WI38 (cell line): Measurements from ENCODE around the gene PLEKHH2.
"Not testable (repeated sequence)": the region's sequence is repeated elsewhere in the genome, so short reads cannot be mapped to it uniquely, and the experiment has no call there.

Experiments
- H3K4me3 ChIP-seq: 2 replicates; pipeline ENCODE4 v1.5.1; 2011; ENCODE audit warnings: low read depth, mild to moderate bottlenecking, control low read depth, low read length
- CTCF ChIP-seq: IDR thresholded peaks from 2 replicates; pipeline ENCODE4 v1.5.1; 2012; ENCODE audit warnings: low read depth, mild to moderate bottlenecking, control low read depth, low read length

PLEKHH2 gene

GRCh38 chr2:43725711-43726246 lies 88.7 kb downstream of the PLEKHH2 start:
- H3K4me3 ChIP-seq, result no peak overlapping the region
- no peak for TF ChIP-seq CTCF

- H3K4me3 ChIP-seq, result not testable (repeated sequence)
These were observed 90.0 kb downstream of the PLEKHH2 start for GRCh38 chr2:43726961-43727633.

- H3K4me3 ChIP-seq, result no peak overlapping the region
- no peak for TF ChIP-seq CTCF
These were observed 90.6 kb downstream of the PLEKHH2 start for GRCh38 chr2:43727634-43728014.

GRCh38 chr2:43729491-43730174 lies 92.6 kb downstream of the PLEKHH2 start:
- H3K4me3 ChIP-seq, result no peak overlapping the region
- no peak for TF ChIP-seq CTCF

- no peak overlapping the region for H3K4me3 ChIP-seq
- no peak for TF ChIP-seq CTCF
These were observed 94.2 kb downstream of the PLEKHH2 start for GRCh38 chr2:43731211-43731610.

- TF ChIP-seq CTCF, result no peak
- H3K4me3 ChIP-seq, result no peak overlapping the region
These were observed 99.6 kb downstream of the PLEKHH2 start for GRCh38 chr2:43736637-43737036.

- TF ChIP-seq CTCF, result no peak
- H3K4me3 ChIP-seq, result no peak overlapping the region
These were observed 100.2 kb downstream of the PLEKHH2 start for GRCh38 chr2:43737097-43737854.
